IMR-90 (cell line): ENCODE measurements around the gene FXN. TPM values are rescaled to one million over a fixed set of nuclear protein-coding genes. Genes with fewer than 3 reads are reported as not detected.
"Not testable (repeated sequence)": the region's sequence is repeated elsewhere in the genome, so short reads cannot be mapped to it uniquely, and the experiment has no call there.

ENCODE experiments used
- ATAC-seq: fragments of 200-7000 bp; cut with Tn5 transposase; 2 replicates; pipeline ENCODE4 v1.9.1; 2020; ENCODE audit warnings: low read depth, mild to moderate bottlenecking, moderate library complexity
- BruUV-seq: library from RNA; stranded (reverse); fragments of 400-500 nt; replicated peaks from 2 replicates; lab custom pipeline; 2021; lab: Mats Ljungman, UMichigan
- CTCF ChIA-PET: fragments of 300-600 bp; formaldehyde crosslinking; extraction: SDS; loops from one replicate; lab custom pipeline; 2021; ENCODE audit warnings: antibody characterized with exemption; lab: Yijun Ruan, JAX
- POLR2A ChIA-PET: fragments of 300-600 bp; sonication (Branson Sonifier 250); formaldehyde crosslinking; loops from one replicate; lab custom pipeline; 2022; ENCODE audit warnings: antibody characterized with exemption; ENCODE audit not compliant: unreplicated experiment; lab: Charles Lee
- DNase-seq: peaks from one replicate; pipeline ENCODE4 v3.0.0; 2013
- H2AFZ ChIP-seq: replicated peaks from 2 replicates; pipeline ENCODE3; 2013; ENCODE audit warnings: low read length, mild to moderate bottlenecking; ENCODE audit not compliant: poor library complexity
- H2AK5ac ChIP-seq: 2 replicates; pipeline ENCODE4 v1.6.1; 2013; ENCODE audit warnings: low read depth, low read length, inconsistent platforms
- H2AK9ac ChIP-seq: replicated peaks from 2 replicates; pipeline ENCODE3; 2013; ENCODE audit warnings: mild to moderate bottlenecking, low read depth, low read length, moderate library complexity; ENCODE audit not compliant: poor library complexity
- H2BK120ac ChIP-seq: 2 replicates; pipeline ENCODE4 v1.6.1; 2013; ENCODE audit warnings: low read depth, low read length, inconsistent platforms
- H2BK15ac ChIP-seq: 3 replicates; pipeline ENCODE4 v1.6.1; 2013; ENCODE audit warnings: low read depth, low read length, inconsistent platforms
- H2BK20ac ChIP-seq: 2 replicates; pipeline ENCODE4 v1.6.1; 2013; ENCODE audit warnings: low read depth, mild to moderate bottlenecking, inconsistent platforms, low read length, moderate library complexity
- H2BK5ac ChIP-seq: 2 replicates; pipeline ENCODE4 v1.6.1; 2013; ENCODE audit warnings: mild to moderate bottlenecking, low read depth, low read length, inconsistent platforms; ENCODE audit not compliant: poor library complexity, severe bottlenecking
- H3K14ac ChIP-seq: replicated peaks from 2 replicates; pipeline ENCODE4 v1.6.1; 2013; ENCODE audit warnings: low read depth, low read length, inconsistent platforms
- H3K18ac ChIP-seq: 2 replicates; pipeline ENCODE4 v1.6.1; 2013; ENCODE audit warnings: low read depth, low read length, control low read depth
- H3K23ac ChIP-seq: 2 replicates; pipeline ENCODE4 v1.6.1; 2013; ENCODE audit warnings: low read depth, low read length, inconsistent platforms
- H3K27ac ChIP-seq: 2 replicates; pipeline ENCODE4 v1.5.1; 2013; ENCODE audit warnings: mild to moderate bottlenecking, control low read depth, low read length; ENCODE audit not compliant: insufficient read depth
- H3K27me3 ChIP-seq: 2 replicates; pipeline ENCODE4 v1.6.1; 2013; ENCODE audit warnings: low read length; ENCODE audit not compliant: control insufficient read depth, insufficient read depth
- H3K36me3 ChIP-seq: 2 replicates; pipeline ENCODE4 v1.6.1; 2013; ENCODE audit warnings: low read length, mixed read lengths; ENCODE audit not compliant: control insufficient read depth, insufficient read depth
- H3K4ac ChIP-seq: 2 replicates; pipeline ENCODE4 v1.6.1; 2013; ENCODE audit warnings: low read depth, low read length, inconsistent platforms
- H3K4me1 ChIP-seq: 2 replicates; pipeline ENCODE4 v1.6.1; 2013; ENCODE audit warnings: low read length, mixed read lengths; ENCODE audit not compliant: control insufficient read depth, insufficient read depth
- H3K4me2 ChIP-seq: 2 replicates; pipeline ENCODE4 v1.6.1; 2013; ENCODE audit warnings: low read depth, mild to moderate bottlenecking, control low read depth, low read length, moderate library complexity
- H3K4me3 ChIP-seq: 2 replicates; pipeline ENCODE4 v1.5.1; 2013; ENCODE audit warnings: low read depth, mild to moderate bottlenecking, control low read depth, low read length, moderate library complexity; ENCODE audit not compliant: insufficient read depth
- H3K56ac ChIP-seq: 2 replicates; pipeline ENCODE4 v1.6.1; 2013; ENCODE audit warnings: low read length, inconsistent platforms; ENCODE audit not compliant: insufficient read depth; ENCODE audit errors: extremely low read depth
- H3K79me1 ChIP-seq, 2 experiments: 2 replicates each; pipeline ENCODE4 v1.6.1; 2013; ENCODE audit warnings: low read length in 2 of 2, inconsistent platforms in 1 of 2, low read depth in 1 of 2
- H3K9ac ChIP-seq: 2 replicates; pipeline ENCODE4 v1.6.1; 2013; ENCODE audit warnings: low read depth, low read length, control low read depth
- H3K9me1 ChIP-seq: 2 replicates; pipeline ENCODE4 v1.6.1; 2013; ENCODE audit warnings: low read length, inconsistent platforms; ENCODE audit not compliant: insufficient read depth
- H3K9me3 ChIP-seq: 2 replicates; pipeline ENCODE4 v1.6.1; 2013; ENCODE audit warnings: low read length; ENCODE audit not compliant: control insufficient read depth, insufficient read depth
- H4K20me1 ChIP-seq: 2 replicates; pipeline ENCODE4 v1.6.1; 2013; ENCODE audit warnings: low read length, inconsistent platforms; ENCODE audit not compliant: insufficient read depth
- H4K5ac ChIP-seq: 2 replicates; pipeline ENCODE4 v1.6.1; 2013; ENCODE audit warnings: mild to moderate bottlenecking, low read depth, low read length, control low read depth
- H4K8ac ChIP-seq, 2 experiments: 2 replicates each; pipeline ENCODE4 v1.6.1; 2013; ENCODE audit warnings: low read depth in 2 of 2, low read length in 2 of 2, control low read depth in 1 of 2, inconsistent platforms in 1 of 2
- H4K91ac ChIP-seq: 2 replicates; pipeline ENCODE4 v1.6.1; 2013; ENCODE audit warnings: low read depth, low read length, inconsistent platforms; ENCODE audit not compliant: insufficient read depth
- WGBS, 2 experiments: methylation state at CpG; one replicate each; pipeline versions ENCODE4 v1.1.5 to v1.1.7; 2013; ENCODE audit warnings: missing lambda C conversion rate in 2 of 2; ENCODE audit not compliant: insufficient read length in 1 of 2; ENCODE audit errors: extremely low coverage in 2 of 2; 5-methylcytosine and 5-hydroxymethylcytosine counted together
- dilution Hi-C: fragments of 300-500 bp; cut with HindIII; formaldehyde crosslinking; loops from one replicate; pipeline ENCODE4 v1.14.3; 2018; ENCODE audit warnings: low sequenced_read_pairs; ENCODE audit not compliant: unreplicated experiment
- in situ Hi-C: fragments of 300-500 bp; cut with MboI; formaldehyde crosslinking; loops from 3 replicates; pipeline ENCODE4 v1.14.3; 2019; ENCODE audit warnings: low sequenced_read_pairs, inconsistent platforms, mixed read lengths
- intact Hi-C: fragments of 100-400 bp; cut with micrococcal nuclease; formaldehyde crosslinking; loops from 2 replicates; pipeline ENCODE4 v1.10.0; 2022
- polyA plus RNA-seq, 3 experiments: library from polyadenylated mRNA; depleted of rRNA; stranded (reverse); fragments of >200 nt; gene quantifications; 2 replicates each; pipeline ENCODE4 v1.2.3, GENCODE V29; 2012; ENCODE audit warnings: low replicate concordance in 1 of 3
- total RNA-seq: library from RNA; depleted of rRNA; stranded (reverse); fragments of >200 nt; gene quantifications from 2 replicates; pipeline ENCODE4 v1.2.3, GENCODE V29; 2012

The FXN gene
- total and polyA plus RNA-seq, 2 of the 4 experiments (the other 2 are of a cell fraction), result 3.9 to 18.1 TPM

GRCh38 chr9:69094361-69095135, 59.0 kb downstream of the FXN start:
- H3K23ac ChIP-seq, H3K14ac ChIP-seq, H2AK9ac ChIP-seq, H3K36me3 ChIP-seq, H3K27me3 ChIP-seq, H2BK20ac ChIP-seq, H3K79me1 ChIP-seq, H3K18ac ChIP-seq, DNase-seq, H2BK5ac ChIP-seq, H4K20me1 ChIP-seq, H3K4ac ChIP-seq, ATAC-seq, H3K9ac ChIP-seq, H2AK5ac ChIP-seq, CTCF ChIA-PET, H4K8ac ChIP-seq, H3K4me3 ChIP-seq, dilution Hi-C loops, H4K5ac ChIP-seq, H3K4me1 ChIP-seq, H2BK15ac ChIP-seq, H4K91ac ChIP-seq, POLR2A ChIA-PET, H3K56ac ChIP-seq, H3K4me2 ChIP-seq, H2BK120ac ChIP-seq, H3K9me1 ChIP-seq, in situ Hi-C loops, intact Hi-C loops, H3K9me3 ChIP-seq, H3K27ac ChIP-seq, BruUV-seq, H2AFZ ChIP-seq: not testable (repeated sequence)
- 100% methylated on average over 3 of the region's 14 CpGs; no CpG with 5 or more reads in 1 of the 2 experiments for WGBS, 2 experiments
